Caco-2 (cell line): ENCODE results near the gene EPB41L4B. TPM values are rescaled to one million over a fixed set of nuclear protein-coding genes. Genes with fewer than 3 reads are reported as not detected.

Experiments
- BruUV-seq: library from RNA; stranded (reverse); fragments of 400-500 nt; replicated peaks from 2 replicates; lab custom pipeline; 2021; lab: Mats Ljungman, UMichigan
- CTCF ChIA-PET: fragments of 300-600 bp; sonication (Branson Sonifier 250); formaldehyde crosslinking; loops from one replicate; lab custom pipeline; 2022; ENCODE audit warnings: antibody characterized with exemption; lab: Charles Lee
- POLR2A ChIA-PET: fragments of 300-600 bp; sonication (Branson Sonifier 250); formaldehyde crosslinking; loops from one replicate; lab custom pipeline; 2022; ENCODE audit warnings: antibody characterized with exemption; lab: Charles Lee
- DNase-seq, 2 experiments: peaks; one replicate each; pipeline versions ENCODE4 v3.0.0 to v3.0.0-alpha.2; 2020 to 2022
- H3K27me3 ChIP-seq: replicated peaks from 2 replicates; pipeline ENCODE4 v1.6.0; 2011; ENCODE audit warnings: low read length; ENCODE audit not compliant: control insufficient read depth, insufficient read depth
- H3K36me3 ChIP-seq: 2 replicates; pipeline ENCODE4 v1.5.1; 2011; ENCODE audit warnings: low read length; ENCODE audit not compliant: control insufficient read depth, insufficient read depth
- H3K4me1 ChIP-seq: fragments of 250-450 bp; sonication (Bioruptor Pico); 2 replicates; pipeline ENCODE4 v1.5.1; 2020; ENCODE audit warnings: mild to moderate bottlenecking
- H3K4me3 ChIP-seq: 2 replicates; pipeline ENCODE4 v1.5.1; 2011; ENCODE audit warnings: low read depth, mild to moderate bottlenecking, control low read depth, low read length
- H3K9me3 ChIP-seq: fragments of 250-450 bp; sonication (Bioruptor Pico); 2 replicates; pipeline ENCODE4 v1.5.1; 2020; ENCODE audit warnings: mild to moderate bottlenecking, moderate library complexity
- H3K27ac Mint-ChIP-seq: one replicate; pipeline ENCODE4 v1.8.0; 2022; ENCODE audit warnings: mixed read lengths; ENCODE audit not compliant: unreplicated experiment
- H3K27me3 Mint-ChIP-seq: one replicate; pipeline ENCODE4 v1.8.0; 2022; ENCODE audit warnings: mixed read lengths; ENCODE audit not compliant: insufficient read depth, unreplicated experiment
- H3K36me3 Mint-ChIP-seq: one replicate; pipeline ENCODE4 v1.8.0; 2022; ENCODE audit warnings: mild to moderate bottlenecking, mixed read lengths; ENCODE audit not compliant: insufficient read depth, unreplicated experiment
- H3K4me1 Mint-ChIP-seq: one replicate; pipeline ENCODE4 v1.8.0; 2022; ENCODE audit warnings: low read depth, mixed read lengths; ENCODE audit not compliant: unreplicated experiment
- H3K4me3 Mint-ChIP-seq: one replicate; pipeline ENCODE4 v1.8.0; 2022; ENCODE audit warnings: mild to moderate bottlenecking, moderate library complexity, mixed read lengths; ENCODE audit not compliant: unreplicated experiment
- H3K9me3 Mint-ChIP-seq: one replicate; pipeline ENCODE4 v1.8.0; 2022; ENCODE audit warnings: mixed read lengths; ENCODE audit not compliant: unreplicated experiment
- intact Hi-C: fragments of 100-400 bp; cut with micrococcal nuclease; formaldehyde crosslinking; loops from one replicate; pipeline ENCODE4 v1.10.0; 2022; ENCODE audit not compliant: unreplicated experiment
- total RNA-seq: library from RNA; stranded (reverse); gene quantifications from 2 replicates; pipeline ENCODE4 v1.2.3, GENCODE V29; 2022
- TF ChIP-seq, protein P1 (sequence below), 2 experiments: fragments of 200-600 bp in 1 of 2; IDR thresholded peaks; 1 replicate in 1 of 2; 2 replicates in 1 of 2; pipeline versions ENCODE4 v1.5.1 to v1.8.0; 2011 to 2022; ENCODE audit warnings: antibody characterized with exemption in 1 of 2, control low read depth in 1 of 2, inconsistent platforms in 1 of 2, low read depth in 1 of 2, low read length in 1 of 2, mild to moderate bottlenecking in 1 of 2, moderate library complexity in 1 of 2; ENCODE audit not compliant: insufficient read depth in 1 of 2, severe bottlenecking in 1 of 2, unreplicated experiment in 1 of 2

Gene EPB41L4B
- total RNA-seq, 1 experiment from 2014 or later = 16.3 TPM

DNA sequence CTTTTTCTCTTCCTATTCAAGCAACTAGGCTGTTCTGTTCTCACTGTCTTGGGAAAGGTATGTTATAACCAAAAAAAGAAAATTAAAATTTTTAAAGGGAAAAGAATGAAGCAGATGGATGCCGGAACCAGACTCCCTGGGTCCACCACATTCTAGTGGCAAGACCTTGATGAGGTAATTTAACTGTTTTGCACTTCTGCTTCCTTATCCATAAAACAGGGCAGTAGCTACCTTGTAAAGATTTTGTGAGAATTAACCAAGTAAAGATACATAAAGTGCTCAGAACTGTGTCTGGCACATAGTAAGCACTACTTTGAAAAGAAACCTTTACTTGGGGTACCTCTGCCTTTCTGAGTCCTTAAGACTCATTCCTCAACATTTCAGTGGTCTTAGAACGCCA is 17.0 kb downstream of the EPB41L4B start:
- peaks cover 6% of the 10 kb centered on the region for H3K4me1 Mint-ChIP-seq

DNA sequence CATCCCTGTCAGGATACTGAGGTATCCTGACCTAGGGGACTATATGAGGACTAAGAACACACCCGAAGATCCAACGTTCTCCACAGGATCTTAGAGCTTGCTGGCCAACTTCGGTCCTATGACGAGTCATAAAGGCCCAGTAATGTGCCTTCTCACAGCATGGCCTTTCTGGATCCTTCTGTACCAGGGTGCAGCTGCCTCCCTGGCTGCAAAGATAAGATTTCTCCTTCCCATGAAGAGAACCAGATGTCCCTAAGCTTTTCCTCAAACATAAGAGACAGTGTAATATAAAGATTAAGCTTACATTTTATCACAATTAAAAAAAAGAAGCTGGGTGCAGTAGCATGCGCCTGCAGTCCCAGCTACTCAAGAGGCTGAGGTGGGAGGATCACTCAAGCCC is 18.3 kb downstream of the EPB41L4B start:
- intact Hi-C loops = no loop called here
- no peaks in the 10 kb centered on the region for H3K9me3 Mint-ChIP-seq
- peaks cover 6% of the 10 kb centered on the region for H3K4me1 Mint-ChIP-seq
- no peaks in the 10 kb centered on the region for H3K36me3 ChIP-seq
- no peaks in the 10 kb centered on the region for H3K9me3 ChIP-seq
- no peak for DNase-seq
- peaks cover under 1% of the 10 kb centered on the region; the same call in 1 of the 2 replicates for H3K4me1 ChIP-seq
- ChIA-PET POLR2A (no interaction called here), CTCF (no interaction called here)
- H3K4me3 Mint-ChIP-seq = no peak overlapping the region
- no peak overlapping the region for H3K4me3 ChIP-seq
- H3K36me3 Mint-ChIP-seq = no peaks in the 10 kb centered on the region
- no TSS peak for BruUV-seq
- TF ChIP-seq, protein P1, sequence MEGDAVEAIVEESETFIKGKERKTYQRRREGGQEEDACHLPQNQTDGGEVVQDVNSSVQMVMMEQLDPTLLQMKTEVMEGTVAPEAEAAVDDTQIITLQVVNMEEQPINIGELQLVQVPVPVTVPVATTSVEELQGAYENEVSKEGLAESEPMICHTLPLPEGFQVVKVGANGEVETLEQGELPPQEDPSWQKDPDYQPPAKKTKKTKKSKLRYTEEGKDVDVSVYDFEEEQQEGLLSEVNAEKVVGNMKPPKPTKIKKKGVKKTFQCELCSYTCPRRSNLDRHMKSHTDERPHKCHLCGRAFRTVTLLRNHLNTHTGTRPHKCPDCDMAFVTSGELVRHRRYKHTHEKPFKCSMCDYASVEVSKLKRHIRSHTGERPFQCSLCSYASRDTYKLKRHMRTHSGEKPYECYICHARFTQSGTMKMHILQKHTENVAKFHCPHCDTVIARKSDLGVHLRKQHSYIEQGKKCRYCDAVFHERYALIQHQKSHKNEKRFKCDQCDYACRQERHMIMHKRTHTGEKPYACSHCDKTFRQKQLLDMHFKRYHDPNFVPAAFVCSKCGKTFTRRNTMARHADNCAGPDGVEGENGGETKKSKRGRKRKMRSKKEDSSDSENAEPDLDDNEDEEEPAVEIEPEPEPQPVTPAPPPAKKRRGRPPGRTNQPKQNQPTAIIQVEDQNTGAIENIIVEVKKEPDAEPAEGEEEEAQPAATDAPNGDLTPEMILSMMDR (IDR thresholded peaks at IDR 0.05; ENCODE audit: insufficient read depth in 1 of 2, low read depth in 1 of 2, low read length in 1 of 2, severe bottlenecking in 1 of 2, unreplicated experiment in 1 of 2) = no peak
- H3K27me3 Mint-ChIP-seq = no peaks in the 10 kb centered on the region
- no peak overlapping the region for H3K27ac Mint-ChIP-seq
- H3K27me3 ChIP-seq = no peaks in the 10 kb centered on the region

More for the DNA sequence above, 17.0 kb downstream of the EPB41L4B start:
- intact Hi-C loops = no loop called here
- Mint-ChIP-seq H3K4me3 (no peak overlapping the region), H3K27me3 (no peaks in the 10 kb centered on the region), H3K9me3 (no peaks in the 10 kb centered on the region), H3K27ac (no peak overlapping the region), H3K36me3 (no peaks in the 10 kb centered on the region)
- no peak for DNase-seq
- no peak overlapping the region for H3K4me3 ChIP-seq
- H3K36me3 ChIP-seq = no peaks in the 10 kb centered on the region
- BruUV-seq = no TSS peak
- CTCF ChIA-PET = no interaction called here
- H3K9me3 ChIP-seq = no peaks in the 10 kb centered on the region
- POLR2A ChIA-PET = no interaction called here
- H3K4me1 ChIP-seq = peaks cover 6% of the 10 kb centered on the region; the same call in 1 of the 2 replicates
- H3K27me3 ChIP-seq = no peaks in the 10 kb centered on the region
- TF ChIP-seq, protein P1 (IDR thresholded peaks at IDR 0.05; ENCODE audit: insufficient read depth in 1 of 2, low read depth in 1 of 2, low read length in 1 of 2, severe bottlenecking in 1 of 2, unreplicated experiment in 1 of 2) = no peak

DNA sequence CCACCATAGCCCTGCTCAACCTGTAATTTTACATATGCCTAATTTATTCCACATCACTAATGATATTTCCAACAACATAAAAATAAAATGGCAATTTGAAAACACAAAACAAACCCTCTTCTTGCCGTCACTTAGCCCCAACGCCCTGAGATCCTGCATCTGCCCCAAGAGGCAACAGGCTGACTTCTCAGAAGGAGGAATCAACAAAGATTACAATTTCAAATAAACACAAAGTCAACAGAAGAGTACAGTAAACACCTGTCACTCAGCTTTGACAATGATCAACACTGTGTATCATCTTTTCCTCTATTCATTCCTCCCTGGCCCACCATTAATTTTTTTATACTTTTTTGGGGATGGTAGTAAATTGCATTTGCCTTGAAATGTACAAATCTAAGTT is 19.8 kb downstream of the EPB41L4B start:
- H3K4me3 Mint-ChIP-seq = no peak overlapping the region
- no peaks in the 10 kb centered on the region for H3K9me3 Mint-ChIP-seq
- ChIA-PET CTCF (no interaction called here), POLR2A (no interaction called here)
- DNase-seq = no peak
- Histone ChIP-seq H3K9me3 (no peaks in the 10 kb centered on the region), H3K4me1 (no peaks in the 10 kb centered on the region), H3K36me3 (no peaks in the 10 kb centered on the region), H3K4me3 (no peak overlapping the region), H3K27me3 (no peaks in the 10 kb centered on the region)
- BruUV-seq = no TSS peak
- peaks cover 2% of the 10 kb centered on the region for H3K4me1 Mint-ChIP-seq
- H3K27me3 Mint-ChIP-seq = no peaks in the 10 kb centered on the region
- no peak overlapping the region for H3K27ac Mint-ChIP-seq
- intact Hi-C loops = no loop called here
- peaks cover 6% of the 10 kb centered on the region for H3K36me3 Mint-ChIP-seq
- TF ChIP-seq, protein P1 (IDR thresholded peaks at IDR 0.05; ENCODE audit: insufficient read depth in 1 of 2, low read depth in 1 of 2, low read length in 1 of 2, severe bottlenecking in 1 of 2, unreplicated experiment in 1 of 2) = no peak
